GM04503 (cell line): Measurements from ENCODE around the gene EPYC.
"Not testable (repeated sequence)": the region's sequence is repeated elsewhere in the genome, so short reads cannot be mapped to it uniquely, and the experiment has no call there.

ENCODE experiments used
- DNase-seq: peaks from one replicate; pipeline ENCODE4 v3.0.0-alpha.2; 2012; ENCODE audit warnings: low read depth

The EPYC gene

GRCh38 chr12:90991952-90992465 is 12.8 kb downstream of the EPYC start:
- no peak for DNase-seq

GRCh38 chr12:90990611-90991010 is 14.2 kb downstream of the EPYC start:
- no peak for DNase-seq

GRCh38 chr12:90989686-90990111 is 15.1 kb downstream of the EPYC start:
- DNase-seq: no peak

GRCh38 chr12:90987520-90987919 is 17.3 kb downstream of the EPYC start:
- DNase-seq: no peak

- no peak for DNase-seq
Observed at GRCh38 chr12:90987101-90987500, 17.7 kb downstream of the EPYC start.

- not testable (repeated sequence) for DNase-seq
Observed at GRCh38 chr12:90985331-90985730, 19.4 kb downstream of the EPYC start.

- no peak for DNase-seq
Observed at GRCh38 chr12:90984114-90984513, 20.7 kb downstream of the EPYC start.

GRCh38 chr12:90982170-90982569 is 22.6 kb downstream of the EPYC start:
- DNase-seq: no peak

GRCh38 chr12:90979951-90980350 is 24.8 kb downstream of the EPYC start:
- peak; percentile 31 for DNase-seq

- DNase-seq: no peak
Observed at GRCh38 chr12:90979019-90979418, 25.8 kb downstream of the EPYC start.

- DNase-seq: peak; percentile 53
Observed at GRCh38 chr12:90978117-90978770, 26.5 kb downstream of the EPYC start.

GRCh38 chr12:90977224-90977623 is 27.5 kb downstream of the EPYC start:
- DNase-seq: no peak

- DNase-seq: peak; percentile 39
Observed at GRCh38 chr12:90974286-90974685, 30.5 kb downstream of the EPYC start.

- no peak for DNase-seq
Observed at GRCh38 chr12:90972226-90972625, 32.5 kb downstream of the EPYC start.

- no peak for DNase-seq
Observed at GRCh38 chr12:90970911-90971310, 33.9 kb downstream of the EPYC start.

GRCh38 chr12:90970471-90970870 is 34.3 kb downstream of the EPYC start:
- no peak for DNase-seq

GRCh38 chr12:90969851-90970250 is 34.9 kb downstream of the EPYC start:
- DNase-seq: no peak

GRCh38 chr12:90969346-90969745 is 35.4 kb downstream of the EPYC start:
- DNase-seq: no peak

GRCh38 chr12:90965204-90965603 is 39.6 kb downstream of the EPYC start:
- no peak for DNase-seq

GRCh38 chr12:90964616-90965015 is 40.2 kb downstream of the EPYC start:
- no peak for DNase-seq

- no peak for DNase-seq
Observed at GRCh38 chr12:90963946-90964345, 40.8 kb downstream of the EPYC start.

- no peak for DNase-seq
Observed at GRCh38 chr12:90961154-90961553, 43.6 kb downstream of the EPYC start.

- no peak for DNase-seq
Observed at GRCh38 chr12:90959538-90960139, 45.1 kb downstream of the EPYC start.

GRCh38 chr12:90959032-90959431 is 45.7 kb downstream of the EPYC start:
- no peak for DNase-seq
